ENCODE data around the gene GTF3C2.

GTF3C2 gene

GRCh38 chr2:27356382-27357181 lies at the start of gene GTF3C2:
Gene GTF3C2, minus strand, starts transcription at chr2:27356764. Its CDS starts 13,210 bp downstream, at chr2:27343554.
- peak; percentile 94 for DNase-seq

GRCh38 chr2:27400348-27401135 lies 44.0 kb upstream of the GTF3C2 start:
- no peak for DNase-seq

- no peak for DNase-seq
These were observed 42.4 kb upstream of the GTF3C2 start for GRCh38 chr2:27398962-27399361.

- DNase-seq, result no peak
These were observed 36.7 kb upstream of the GTF3C2 start for GRCh38 chr2:27393225-27393624.

- DNase-seq, result no peak
These were observed 34.5 kb upstream of the GTF3C2 start for GRCh38 chr2:27390822-27391679.

GRCh38 chr2:27381577-27382181 lies 25.1 kb upstream of the GTF3C2 start:
- DNase-seq, result no peak

GRCh38 chr2:27380626-27381545 lies 24.3 kb upstream of the GTF3C2 start, which contains the start of gene ZNF513:
Gene ZNF513, minus strand, starts transcription at chr2:27380734. Its CDS starts 208 bp downstream, at chr2:27380526.
- DNase-seq, result peak; percentile 93

- DNase-seq, result peak; percentile 70
These were observed 23.5 kb upstream of the GTF3C2 start for GRCh38 chr2:27379836-27380625.

GRCh38 chr2:27379383-27379835 lies 22.8 kb upstream of the GTF3C2 start:
- DNase-seq, result no peak

- no peak for DNase-seq
These were observed 22.3 kb upstream of the GTF3C2 start for GRCh38 chr2:27378809-27379290.

GRCh38 chr2:27378096-27378808 lies 21.7 kb upstream of the GTF3C2 start:
- DNase-seq, result peak; percentile 16

GRCh38 chr2:27377618-27378095 lies 21.1 kb upstream of the GTF3C2 start:
- DNase-seq, result no peak

- no peak for DNase-seq
These were observed 20.5 kb upstream of the GTF3C2 start for GRCh38 chr2:27376866-27377617.

GRCh38 chr2:27376151-27376865 lies 19.7 kb upstream of the GTF3C2 start:
- no peak for DNase-seq

GRCh38 chr2:27375513-27376099 lies 19.0 kb upstream of the GTF3C2 start:
- DNase-seq, result no peak

GRCh38 chr2:27373567-27373966 lies 17.0 kb upstream of the GTF3C2 start:
- no peak for DNase-seq

- no peak for DNase-seq
These were observed 16.4 kb upstream of the GTF3C2 start for GRCh38 chr2:27372937-27373336.
